ENCODE measurements around the gene SVEP1. TPM values are rescaled to one million over a fixed set of nuclear protein-coding genes. Genes with fewer than 3 reads are reported as not detected.
"Not testable (repeated sequence)": the region's sequence is repeated elsewhere in the genome, so short reads cannot be mapped to it uniquely, and the experiment has no call there.

SVEP1 gene
- total RNA-seq, result not detected

DNA sequence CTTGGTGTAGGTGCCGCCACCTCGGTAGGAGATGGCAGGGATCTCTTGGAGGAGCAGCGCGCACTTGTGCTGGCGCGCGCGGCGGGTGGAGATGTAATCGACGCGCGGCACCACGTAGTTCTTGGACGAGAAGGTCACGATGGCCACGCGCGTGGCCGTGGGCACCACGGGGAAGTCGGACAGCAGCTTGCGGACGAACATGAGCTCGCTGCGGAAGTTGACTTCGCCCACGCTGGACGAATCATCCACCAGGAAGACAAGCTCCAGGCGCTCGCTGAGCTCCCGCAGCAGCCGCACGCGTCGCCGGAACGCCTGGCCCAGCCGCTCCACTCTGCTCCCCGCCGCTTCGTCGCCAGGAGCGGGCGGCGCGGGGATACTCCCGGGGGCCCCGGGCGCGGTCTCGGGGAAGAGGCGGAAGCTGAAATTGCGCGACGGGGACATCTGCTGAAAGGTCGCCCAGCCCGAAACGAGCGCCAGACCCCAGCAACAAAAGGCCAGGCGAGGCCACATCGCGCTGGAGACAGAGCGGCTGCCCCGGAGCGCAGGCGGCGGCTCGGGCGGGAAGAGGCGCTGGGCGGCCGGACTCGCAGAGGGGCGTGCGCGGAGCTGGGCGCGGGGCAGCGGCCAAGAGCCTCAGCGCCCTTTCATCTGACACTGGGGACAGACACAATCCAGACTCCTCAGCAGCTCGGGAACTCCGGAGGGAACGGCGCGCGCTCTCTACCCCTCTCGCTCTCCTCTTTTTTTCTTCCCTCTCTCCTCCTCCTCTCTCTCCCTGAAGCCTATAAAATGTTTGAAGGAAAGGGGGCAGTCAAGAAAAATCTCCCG is at the start of gene SVEP1:
Gene SVEP1, minus strand, starts transcription at position 708 of the 828 bp plus-strand sequence. Its CDS starts 198 bp downstream, at position 510.
- H3K36me3 Mint-ChIP-seq (ENCODE audit: low read depth), result no peaks in the 10 kb centered on the region
- no peak for DNase-seq
- H3K9me3 Mint-ChIP-seq, result no peaks in the 10 kb centered on the region
- ChIA-PET CTCF (no interaction called here), POLR2A (no interaction called here)
- no peak within 1 kb of the TSS for H3K27ac Mint-ChIP-seq
- H3K4me3 Mint-ChIP-seq, result no peak within 1 kb of the TSS
- peaks cover 40% of the 10 kb centered on the region for H3K27me3 Mint-ChIP-seq
- H3K4me1 Mint-ChIP-seq, result peaks cover 7% of the 10 kb centered on the region

DNA sequence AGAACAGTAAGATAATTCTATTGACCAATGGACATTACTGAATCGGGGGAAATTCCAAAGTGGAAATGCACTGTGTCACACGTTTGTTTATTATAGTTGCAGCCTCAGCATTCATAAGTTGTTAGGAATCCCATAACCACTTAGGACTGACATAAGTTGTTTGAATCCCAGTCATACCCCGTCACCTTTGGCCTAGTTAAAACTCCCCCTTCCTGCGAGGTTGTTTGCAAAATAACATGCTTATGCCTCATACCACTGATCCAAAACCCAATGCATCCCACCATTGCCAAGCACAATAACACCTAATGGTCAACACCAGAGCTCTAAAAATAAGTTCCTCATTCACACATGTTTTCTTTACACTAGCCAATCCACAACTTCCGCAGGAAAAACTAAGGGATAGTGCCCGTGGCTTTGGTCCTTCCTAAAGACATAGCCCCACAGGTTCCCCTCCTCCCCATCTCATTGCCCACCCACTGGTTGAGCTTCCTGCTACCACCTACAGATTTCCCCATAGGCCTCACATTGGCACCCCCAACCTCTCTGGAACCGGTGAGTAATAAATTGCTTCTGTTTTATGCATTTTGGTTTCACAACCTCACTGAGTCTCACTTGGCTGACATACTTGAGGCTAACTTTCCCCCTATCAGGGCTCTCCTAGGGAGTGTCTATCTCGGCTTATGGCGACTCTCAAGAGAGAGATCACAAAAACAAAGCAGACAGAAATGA is 46.7 kb upstream of the SVEP1 start:
- Mint-ChIP-seq H3K36me3 (ENCODE audit: low read depth) (no peaks in the 10 kb centered on the region), H3K4me1 (peaks cover 2% of the 10 kb centered on the region), H3K27me3 (no peaks in the 10 kb centered on the region), H3K27ac (no peak overlapping the region), H3K9me3 (no peaks in the 10 kb centered on the region), H3K4me3 (no peak overlapping the region)
- DNase-seq, result no peak
- ChIA-PET CTCF (no interaction called here), POLR2A (no interaction called here)

DNA sequence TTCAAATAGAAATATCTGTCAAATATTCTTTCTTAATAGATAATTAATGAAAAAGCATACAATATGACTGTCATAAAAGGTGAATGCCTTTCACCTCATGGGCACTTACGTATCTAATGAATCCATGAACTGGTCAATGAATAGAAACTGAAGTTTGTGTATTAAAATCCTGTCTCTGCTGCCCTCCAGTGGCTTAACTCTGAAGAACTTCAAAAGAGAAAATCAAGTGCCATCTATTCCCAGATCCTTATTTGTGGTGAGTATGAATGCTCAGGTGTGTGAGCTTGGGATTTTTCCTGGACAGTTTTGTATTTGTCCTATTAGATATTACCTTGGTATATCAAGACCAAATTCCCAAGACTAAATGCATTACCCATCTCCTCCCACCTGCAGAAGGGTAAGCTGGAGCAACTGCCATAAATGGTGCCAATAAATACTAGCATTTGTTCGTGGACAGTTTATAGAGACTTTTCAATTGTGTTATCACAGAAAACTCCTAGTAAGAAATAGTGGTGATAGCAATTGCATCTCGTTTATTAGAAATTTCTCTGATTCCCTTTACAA is 44.0 kb upstream of the SVEP1 start:
- Mint-ChIP-seq H3K36me3 (ENCODE audit: low read depth) (no peaks in the 10 kb centered on the region), H3K9me3 (no peaks in the 10 kb centered on the region), H3K27ac (no peak overlapping the region), H3K27me3 (peaks cover 6% of the 10 kb centered on the region), H3K4me3 (no peak overlapping the region), H3K4me1 (peaks cover 2% of the 10 kb centered on the region)
- peak; percentile 30 for DNase-seq
- ChIA-PET CTCF (interaction anchor here (1.5 kb wide), 1 partner anchor 12 kb away, joined by 3 read pairs; no protein-coding TSS in a partner anchor), POLR2A (no interaction called here)

DNA sequence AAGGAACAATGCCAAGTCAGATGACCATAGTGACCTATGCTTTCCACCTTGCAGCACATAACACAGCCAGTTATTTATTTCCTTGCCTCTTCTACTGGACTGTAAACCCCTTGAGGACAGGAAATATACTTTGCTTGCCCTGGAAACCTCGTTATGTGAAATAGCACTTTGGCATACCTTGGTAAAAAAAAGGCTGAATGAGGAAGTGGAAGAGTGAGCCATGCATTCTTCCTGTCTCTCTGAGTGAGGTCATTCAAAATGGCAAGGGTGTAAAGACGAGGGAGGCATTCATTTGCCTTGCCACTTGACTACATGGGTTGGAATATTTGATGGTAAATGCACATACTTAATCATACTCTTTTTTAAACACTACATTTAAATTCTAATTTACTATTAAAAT is 42.8 kb upstream of the SVEP1 start:
- Mint-ChIP-seq H3K4me3 (no peak overlapping the region), H3K9me3 (no peaks in the 10 kb centered on the region), H3K4me1 (peaks cover 2% of the 10 kb centered on the region), H3K27ac (no peak overlapping the region), H3K27me3 (peaks cover 6% of the 10 kb centered on the region), H3K36me3 (ENCODE audit: low read depth) (no peaks in the 10 kb centered on the region)
- DNase-seq, result no peak
- ChIA-PET CTCF (no interaction called here), POLR2A (no interaction called here)

DNA sequence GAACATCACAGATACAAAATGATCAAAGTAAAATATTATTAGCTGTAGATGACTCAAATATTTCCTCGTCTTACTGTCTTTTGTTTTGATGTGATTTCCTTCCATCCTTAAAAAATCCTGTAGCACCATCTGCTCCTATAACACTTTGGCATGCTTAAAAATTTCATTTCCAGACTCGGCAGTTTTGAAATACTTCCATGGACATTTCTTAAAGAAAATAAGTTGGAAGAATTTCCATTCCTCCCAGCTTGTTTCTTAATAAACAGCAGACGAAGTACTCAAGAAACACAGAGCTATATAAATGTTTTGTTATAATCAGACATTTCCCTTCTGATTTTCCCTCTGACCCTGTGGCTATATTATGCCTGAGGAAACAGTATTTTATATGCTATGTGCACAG is 41.2 kb upstream of the SVEP1 start:
- CTCF ChIA-PET, result no interaction called here
- no peaks in the 10 kb centered on the region for H3K36me3 Mint-ChIP-seq (ENCODE audit: low read depth)
- H3K27ac Mint-ChIP-seq, result no peak overlapping the region
- H3K9me3 Mint-ChIP-seq, result no peaks in the 10 kb centered on the region
- DNase-seq, result no peak
- POLR2A ChIA-PET, result no interaction called here
- H3K27me3 Mint-ChIP-seq, result peaks cover 8% of the 10 kb centered on the region
- H3K4me1 Mint-ChIP-seq, result no peaks in the 10 kb centered on the region
- H3K4me3 Mint-ChIP-seq, result no peak overlapping the region

DNA sequence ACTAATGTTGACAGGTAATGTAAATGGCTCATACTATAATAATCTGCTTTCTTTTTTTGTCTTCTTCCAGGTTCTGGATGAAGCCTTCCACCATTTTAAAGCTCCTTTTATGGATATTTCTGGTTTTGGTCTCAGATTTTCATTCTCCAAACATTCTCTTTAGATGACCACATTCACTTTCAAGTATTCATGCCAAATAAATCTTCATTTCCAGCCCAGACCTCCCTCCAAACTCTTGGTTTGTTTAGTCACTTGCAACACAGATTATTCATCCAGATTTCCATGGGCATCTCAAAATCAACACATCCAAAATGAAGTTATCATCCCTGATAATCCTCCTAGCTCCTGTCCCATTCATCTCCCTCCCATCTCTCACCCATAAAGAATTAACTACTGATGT is 40.3 kb upstream of the SVEP1 start:
- H3K9me3 Mint-ChIP-seq, result no peaks in the 10 kb centered on the region

DNA sequence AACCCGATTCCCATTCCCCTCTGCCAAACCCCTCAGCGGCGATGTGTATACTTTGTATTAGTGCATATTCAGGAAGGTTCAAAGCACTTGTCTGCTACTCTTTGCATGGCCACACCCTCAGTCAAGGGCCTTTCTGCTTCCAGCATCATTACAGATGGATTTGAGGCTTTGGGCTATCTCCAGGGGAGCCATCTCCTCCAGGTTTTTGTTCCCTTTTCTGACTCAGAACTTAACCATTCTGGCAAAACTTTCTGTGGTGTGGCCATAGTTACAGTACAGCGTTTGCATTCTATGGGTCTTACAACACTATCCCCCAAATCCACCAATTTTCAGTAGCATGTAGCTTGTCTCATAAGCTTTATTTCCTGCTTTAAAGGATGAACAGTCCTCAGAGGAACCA is 36.0 kb upstream of the SVEP1 start:
- POLR2A ChIA-PET, result no interaction called here
- H3K4me1 Mint-ChIP-seq, result no peaks in the 10 kb centered on the region
- CTCF ChIA-PET, result no interaction called here

More for the DNA sequence above, 40.3 kb upstream of the SVEP1 start:
- no peaks in the 10 kb centered on the region for H3K4me1 Mint-ChIP-seq
- H3K27me3 Mint-ChIP-seq, result peaks cover 8% of the 10 kb centered on the region
- H3K4me3 Mint-ChIP-seq, result no peak overlapping the region
- no peak overlapping the region for H3K27ac Mint-ChIP-seq
- DNase-seq, result no peak
- ChIA-PET CTCF (no interaction called here), POLR2A (no interaction called here)
- no peaks in the 10 kb centered on the region for H3K36me3 Mint-ChIP-seq (ENCODE audit: low read depth)

DNA sequence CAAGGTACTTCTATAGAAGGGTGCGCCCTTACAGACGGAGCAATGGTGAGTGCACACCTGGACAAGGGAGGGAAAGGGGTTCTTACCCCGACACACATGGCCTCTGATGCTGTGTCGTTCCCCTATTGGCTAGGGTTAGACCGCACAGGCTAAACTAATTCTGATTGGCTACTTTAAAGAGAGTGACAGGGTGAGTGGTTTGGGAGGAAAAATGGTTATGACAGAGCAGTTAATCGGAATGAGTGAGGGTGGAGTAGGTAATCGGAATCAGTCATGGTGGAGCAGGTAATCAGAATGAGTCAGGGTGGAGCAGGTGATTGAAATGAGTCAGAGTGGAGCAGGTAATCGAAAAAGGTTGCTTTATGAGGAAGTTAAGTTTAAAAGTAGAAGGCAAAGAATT is 35.0 kb upstream of the SVEP1 start:
- CTCF ChIA-PET; H3K36me3 Mint-ChIP-seq (ENCODE audit: low read depth); H3K4me3 Mint-ChIP-seq; DNase-seq; POLR2A ChIA-PET; H3K27ac Mint-ChIP-seq; H3K9me3 Mint-ChIP-seq; H3K27me3 Mint-ChIP-seq; H3K4me1 Mint-ChIP-seq: not testable (repeated sequence)

More for the DNA sequence above, 36.0 kb upstream of the SVEP1 start:
- Mint-ChIP-seq H3K27me3 (peaks cover 11% of the 10 kb centered on the region), H3K27ac (no peak overlapping the region), H3K4me3 (no peak overlapping the region), H3K36me3 (ENCODE audit: low read depth) (no peaks in the 10 kb centered on the region), H3K9me3 (no peaks in the 10 kb centered on the region)
- no peak for DNase-seq

DNA sequence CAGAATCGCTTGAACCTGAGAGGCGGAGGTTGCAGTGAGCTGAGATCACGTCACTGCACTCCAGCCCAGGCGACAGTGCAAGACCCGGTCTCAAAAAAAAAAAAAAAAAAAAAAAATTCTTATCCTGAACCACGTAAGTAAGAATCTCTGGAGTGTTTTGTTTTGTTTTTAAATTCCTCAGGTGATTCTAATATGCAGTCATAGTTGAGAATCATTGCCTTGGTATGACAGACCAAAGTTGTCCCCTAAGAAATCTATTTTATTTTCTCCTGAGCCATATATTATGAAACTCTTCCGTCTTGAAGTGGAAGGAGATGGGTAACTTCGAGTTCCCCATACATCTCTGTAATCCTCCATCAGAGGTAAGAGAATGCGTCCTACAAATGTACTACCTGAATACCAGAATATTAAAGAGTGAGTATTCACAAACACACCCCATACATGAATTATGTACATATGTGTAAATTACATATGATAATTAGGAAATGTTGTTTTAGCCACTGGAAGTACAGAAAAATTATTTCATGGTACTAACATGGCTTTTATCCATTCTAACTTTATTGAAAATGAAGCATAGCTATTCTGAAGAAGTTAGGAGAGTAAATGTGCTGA is 26.7 kb upstream of the SVEP1 start:
- POLR2A ChIA-PET, result no interaction called here
- H3K4me3 Mint-ChIP-seq, result no peak overlapping the region

DNA sequence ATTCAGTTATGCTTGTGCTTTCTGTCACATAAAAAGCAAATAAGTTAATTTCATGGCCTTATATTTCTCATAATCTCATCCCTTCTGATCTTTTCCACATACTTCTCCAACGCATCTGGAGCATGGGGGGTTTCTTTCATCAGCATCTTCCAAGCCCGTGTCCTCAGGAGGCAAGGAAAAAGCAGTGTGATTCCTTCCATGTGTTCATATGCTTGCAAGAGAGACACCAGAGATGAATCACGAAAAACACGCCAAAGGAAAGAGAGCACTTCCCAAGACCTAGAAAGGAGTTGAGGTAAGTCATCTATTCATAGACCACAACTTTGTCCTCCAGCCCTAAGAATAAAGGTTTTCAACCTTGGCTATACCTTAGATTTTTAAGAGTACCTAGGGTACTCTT is 26.0 kb upstream of the SVEP1 start:
- ChIA-PET POLR2A (no interaction called here), CTCF (no interaction called here)
- DNase-seq, result no peak
- H3K27me3 Mint-ChIP-seq, result no peaks in the 10 kb centered on the region
- no peak overlapping the region for H3K27ac Mint-ChIP-seq
- no peaks in the 10 kb centered on the region for H3K9me3 Mint-ChIP-seq
- H3K4me1 Mint-ChIP-seq, result no peaks in the 10 kb centered on the region
- no peak overlapping the region for H3K4me3 Mint-ChIP-seq
- no peaks in the 10 kb centered on the region for H3K36me3 Mint-ChIP-seq (ENCODE audit: low read depth)

More for the DNA sequence above, 26.7 kb upstream of the SVEP1 start:
- CTCF ChIA-PET, result no interaction called here
- Mint-ChIP-seq H3K27me3 (no peaks in the 10 kb centered on the region), H3K36me3 (ENCODE audit: low read depth) (no peaks in the 10 kb centered on the region), H3K4me1 (no peaks in the 10 kb centered on the region), H3K9me3 (no peaks in the 10 kb centered on the region), H3K27ac (no peak overlapping the region)
- no peak for DNase-seq

DNA sequence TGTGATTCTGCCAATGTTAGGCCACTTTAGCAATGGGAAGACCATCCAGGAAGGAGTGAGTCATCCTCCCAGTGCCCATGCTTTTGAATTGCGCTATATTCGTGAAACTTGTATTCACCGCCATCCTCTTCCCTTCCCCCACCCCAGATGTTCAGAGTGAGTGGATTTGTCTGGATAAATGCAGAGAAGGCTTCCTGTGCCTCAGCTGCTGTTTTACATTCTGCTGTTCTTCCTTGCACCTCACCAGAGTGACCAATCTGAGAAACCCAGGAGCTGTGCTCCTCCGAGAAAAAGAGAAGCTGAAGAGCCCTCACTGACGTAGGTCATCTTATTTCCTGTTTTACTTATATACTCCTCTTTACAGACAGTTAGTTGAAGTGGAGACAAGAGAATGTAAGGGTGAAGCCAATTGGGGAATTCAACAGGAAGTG is 24.6 kb upstream of the SVEP1 start:
- Mint-ChIP-seq H3K9me3 (no peaks in the 10 kb centered on the region), H3K4me3 (no peak overlapping the region), H3K36me3 (ENCODE audit: low read depth) (no peaks in the 10 kb centered on the region), H3K4me1 (no peaks in the 10 kb centered on the region), H3K27ac (no peak overlapping the region), H3K27me3 (no peaks in the 10 kb centered on the region)
- POLR2A ChIA-PET, result no interaction called here
- CTCF ChIA-PET, result no interaction called here
- no peak for DNase-seq

DNA sequence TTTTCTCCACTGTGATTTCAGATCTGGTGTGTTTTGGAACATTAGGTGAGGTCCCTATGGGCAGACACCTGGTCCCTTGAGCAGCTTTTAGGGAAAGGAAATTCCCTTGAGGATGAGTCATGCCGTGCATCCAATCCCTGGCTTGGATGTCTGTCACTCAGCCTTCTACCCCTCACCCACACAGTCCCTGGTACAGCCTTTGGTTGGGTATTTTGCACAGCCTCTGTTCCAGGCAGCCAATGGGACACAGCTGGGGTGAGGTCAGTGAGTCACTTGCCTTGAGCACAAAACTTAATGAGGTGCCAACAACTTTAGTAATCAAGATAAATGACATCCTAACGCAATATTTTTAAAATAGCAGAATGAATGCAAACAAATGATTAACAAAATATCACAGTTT is 22.7 kb upstream of the SVEP1 start:
- Mint-ChIP-seq H3K27me3 (no peaks in the 10 kb centered on the region), H3K9me3 (no peaks in the 10 kb centered on the region), H3K27ac (no peak overlapping the region), H3K4me1 (no peaks in the 10 kb centered on the region), H3K36me3 (ENCODE audit: low read depth) (no peaks in the 10 kb centered on the region), H3K4me3 (no peak overlapping the region)
- CTCF ChIA-PET, result interaction anchor here (0.6 kb wide), 1 partner anchor 489 kb away, joined by 3 read pairs; no protein-coding TSS in a partner anchor
- POLR2A ChIA-PET, result no interaction called here
- DNase-seq, result no peak

DNA sequence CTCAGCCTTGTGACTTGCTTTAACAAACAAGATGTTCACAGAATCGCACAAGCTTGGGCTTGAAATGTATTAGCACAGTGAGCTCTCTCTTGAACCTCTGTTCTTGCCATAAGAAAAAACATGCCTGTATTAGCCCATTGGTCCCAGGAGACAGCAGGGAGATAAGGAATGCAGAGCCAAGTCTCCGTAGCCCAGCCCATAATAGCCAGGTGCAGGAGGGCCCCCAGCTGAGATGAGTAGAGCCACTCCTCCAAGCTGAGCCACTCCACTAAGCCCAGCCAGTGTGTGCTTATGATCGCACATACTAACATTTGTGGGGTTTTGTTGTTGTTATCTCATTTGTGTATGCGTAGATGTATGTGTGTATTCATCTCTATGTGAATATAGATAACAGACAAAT is 21.6 kb upstream of the SVEP1 start:
- Mint-ChIP-seq H3K36me3 (ENCODE audit: low read depth) (no peaks in the 10 kb centered on the region), H3K4me1 (no peaks in the 10 kb centered on the region), H3K27me3 (no peaks in the 10 kb centered on the region), H3K27ac (no peak overlapping the region), H3K4me3 (no peak overlapping the region), H3K9me3 (no peaks in the 10 kb centered on the region)
- DNase-seq, result no peak
- ChIA-PET POLR2A (no interaction called here), CTCF (no interaction called here)

Data from activated CD4-positive, alpha-beta T cell treated with anti-CD3 and anti-CD28 coated beads, Interleukin-2, amount 10 ng/mL, durations not matched to agents 7 days and 5 days (primary cell).